Stimulated activated CD8-positive, alpha-beta memory T cell treated with anti-CD3 and anti-CD28 coated beads, Interleukin-7, amount 100 ng/mL, for 1 hour (primary cell): ENCODE measurements around the gene FOSB.
A peak's percentile ranks its signal among the peaks of the same experiment; 100 is the strongest.
"Not testable (repeated sequence)": the region's sequence is repeated elsewhere in the genome, so short reads cannot be mapped to it uniquely, and the experiment has no call there.

Experiments
- DNase-seq, 2 donors: peaks; one replicate each; pipeline ENCODE4 v3.0.0-alpha.2; 2020; ENCODE audit warnings: low read depth in 2 of 2

Gene FOSB

GRCh38 chr19:45506246-45506988 is 38.6 kb downstream of the FOSB start:
- peak; percentile 93 to 98 for DNase-seq

GRCh38 chr19:45506989-45507871 is 39.4 kb downstream of the FOSB start, which contains the start of gene VASP:
TSS of gene VASP (plus strand) at chr19:45507479. CDS start at chr19:45507772, 293 bp downstream.
- peak; percentile 88 to 89 for DNase-seq

GRCh38 chr19:45507872-45508416 is 40.1 kb downstream of the FOSB start:
- DNase-seq = no peak

- DNase-seq = no peak
Measured at GRCh38 chr19:45508417-45508860, 40.6 kb downstream of the FOSB start.

- DNase-seq = no peak
Measured at GRCh38 chr19:45508861-45509691, 41.3 kb downstream of the FOSB start.

- no peak for DNase-seq
Measured at GRCh38 chr19:45509692-45510015, 41.9 kb downstream of the FOSB start.

- not testable (repeated sequence) for DNase-seq
Measured at GRCh38 chr19:45510352-45510751, 42.6 kb downstream of the FOSB start.

GRCh38 chr19:45511074-45511473 is 43.3 kb downstream of the FOSB start:
- no peak for DNase-seq

- no peak for DNase-seq
Measured at GRCh38 chr19:45512881-45513483, 45.2 kb downstream of the FOSB start.

- no peak for DNase-seq
Measured at GRCh38 chr19:45514376-45515051, 46.7 kb downstream of the FOSB start.

GRCh38 chr19:45515081-45515624 is 47.4 kb downstream of the FOSB start:
- peak in 1 of 2 donors; percentile 21 for DNase-seq

GRCh38 chr19:45515807-45516401 is 48.1 kb downstream of the FOSB start:
- no peak for DNase-seq

GRCh38 chr19:45517238-45517637 is 49.4 kb downstream of the FOSB start:
- no peak for DNase-seq

GRCh38 chr19:45517641-45518468 is 50.1 kb downstream of the FOSB start:
- no peak for DNase-seq

- DNase-seq = no peak
Measured at GRCh38 chr19:45518469-45518826, 50.7 kb downstream of the FOSB start.

- no peak for DNase-seq
Measured at GRCh38 chr19:45522010-45522941, 54.5 kb downstream of the FOSB start.

GRCh38 chr19:45523642-45524256 is 56.0 kb downstream of the FOSB start:
- peak; percentile 20 to 38 for DNase-seq
